HG03571 (cell line): Measurements from ENCODE around the gene IGFBP3.
"Not testable (repeated sequence)": the region's sequence is repeated elsewhere in the genome, so short reads cannot be mapped to it uniquely, and the experiment has no call there.

Experiments
- ATAC-seq: cut with Tn5 transposase; IDR thresholded peaks from one replicate; pipeline ENCODE4 v1.9.1; 2021; ENCODE audit not compliant: unreplicated experiment

IGFBP3 gene

DNA sequence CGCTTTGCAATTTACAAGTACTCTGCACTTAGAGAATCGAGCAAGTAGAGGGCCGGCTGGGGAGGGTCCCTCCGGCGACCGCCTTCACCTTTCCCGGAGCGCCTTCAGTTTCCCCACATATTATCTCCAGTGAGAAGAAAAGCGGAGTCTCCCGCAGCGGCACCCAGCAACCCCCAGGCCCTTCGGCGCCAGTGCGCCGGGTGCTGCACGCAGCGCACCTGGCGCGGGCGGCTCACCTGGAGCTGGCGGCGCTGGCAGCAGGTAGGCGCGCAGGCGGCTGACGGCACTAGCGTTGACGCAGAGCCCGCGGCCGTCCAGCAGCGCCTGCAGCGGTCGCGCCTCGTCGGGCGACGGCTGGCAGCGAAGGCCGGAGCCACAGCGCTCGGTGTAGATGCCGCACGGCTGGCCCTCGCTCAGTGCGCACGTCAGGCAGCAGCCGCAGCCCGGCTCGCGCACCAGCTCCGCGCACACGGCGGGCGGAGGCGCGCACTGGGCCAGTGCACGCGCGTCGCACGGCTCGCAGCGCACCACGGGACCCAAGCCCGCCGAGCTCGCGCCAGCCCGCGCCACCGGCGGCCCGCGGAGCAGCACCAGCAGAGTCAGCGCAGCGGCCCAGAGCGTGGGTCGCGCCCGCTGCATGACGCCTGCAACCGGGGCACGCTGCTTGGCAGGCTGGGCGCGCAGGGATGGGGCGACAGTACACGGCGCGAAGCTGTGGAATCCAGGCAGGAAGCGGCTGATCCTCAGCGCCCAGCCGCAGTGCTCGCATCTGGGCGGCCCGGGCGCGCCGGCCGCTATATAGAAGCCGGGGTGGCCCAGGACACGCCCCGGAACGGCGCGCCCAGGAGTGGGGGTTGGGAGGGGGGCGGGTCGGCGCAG lies at the start of gene IGFBP3:
IGFBP3 (minus strand) TSS at position 771 of the 879 bp plus-strand sequence; CDS start at position 639, 132 bp downstream.
- no peak for ATAC-seq

DNA sequence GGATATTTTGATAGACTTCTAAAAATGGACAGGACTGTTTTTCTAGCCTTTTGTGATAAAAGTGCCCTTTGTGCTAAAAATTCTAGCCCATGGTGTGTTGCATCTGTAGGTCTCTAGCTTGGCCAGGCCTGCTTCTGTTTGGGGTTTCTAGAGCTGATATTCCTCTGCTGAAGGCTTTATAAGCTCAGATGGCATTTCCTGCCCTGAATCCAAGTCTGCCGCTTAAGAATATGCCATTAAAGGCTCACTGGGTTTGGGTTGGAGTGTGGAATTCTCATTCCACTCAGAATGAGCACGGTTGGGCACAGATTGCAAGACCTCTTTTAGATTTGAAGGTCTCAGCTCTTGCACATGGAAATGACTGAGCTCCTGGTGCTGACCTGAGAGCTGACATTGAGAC lies 49.4 kb upstream of the IGFBP3 start:
- no peak for ATAC-seq

- no peak for ATAC-seq
Measured at GRCh38 chr7:45969940-45970339, 48.9 kb upstream of the IGFBP3 start.

- ATAC-seq, result no peak
Measured at GRCh38 chr7:45968856-45969541, 47.9 kb upstream of the IGFBP3 start.

GRCh38 chr7:45968312-45968711 lies 47.2 kb upstream of the IGFBP3 start:
- no peak for ATAC-seq

GRCh38 chr7:45967591-45968157 lies 46.6 kb upstream of the IGFBP3 start:
- ATAC-seq, result no peak

DNA sequence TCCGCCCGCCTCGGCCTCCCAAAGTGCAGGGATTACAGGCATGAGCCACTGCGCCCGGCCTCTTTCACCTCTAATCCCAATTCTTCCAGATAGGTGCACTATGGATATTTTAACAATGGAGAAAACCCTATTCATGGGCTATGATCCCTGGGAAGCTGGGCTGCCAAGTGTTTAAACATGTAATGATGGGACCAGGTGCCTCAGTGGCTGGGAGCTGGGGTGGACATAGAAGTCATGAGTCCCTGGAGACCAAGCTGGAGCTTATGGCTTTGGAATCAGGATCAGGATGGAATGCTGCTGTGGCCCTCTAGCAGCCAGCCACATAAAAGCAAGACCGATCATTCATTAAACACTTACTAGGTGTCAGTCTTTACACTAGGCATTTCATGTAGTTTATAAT lies 41.8 kb upstream of the IGFBP3 start:
- no peak for ATAC-seq

GRCh38 chr7:45957721-45958120 lies 36.6 kb upstream of the IGFBP3 start:
- no peak for ATAC-seq

- ATAC-seq, result no peak
Measured at GRCh38 chr7:45955286-45955685, 34.2 kb upstream of the IGFBP3 start.

- not testable (repeated sequence) for ATAC-seq
Measured at GRCh38 chr7:45953055-45953454, 32.0 kb upstream of the IGFBP3 start.

DNA sequence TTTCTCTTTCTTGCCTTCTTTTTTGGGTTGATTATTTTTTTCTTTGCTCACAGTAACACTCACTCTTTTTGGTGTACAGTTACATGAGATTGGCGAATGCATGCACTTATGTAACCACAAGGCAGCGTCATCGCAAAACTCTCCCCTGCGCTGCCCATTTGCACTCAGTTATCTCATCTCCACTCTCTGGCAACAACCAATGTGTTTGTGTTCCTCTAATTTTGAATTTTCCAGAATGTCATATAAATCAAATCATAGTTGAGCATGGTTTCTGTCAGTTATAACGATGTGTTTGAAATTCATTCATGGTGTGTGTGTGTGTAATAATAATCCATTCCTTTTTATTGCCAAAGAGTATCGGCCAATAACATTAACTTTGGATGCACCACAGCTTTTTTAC lies 23.0 kb upstream of the IGFBP3 start:
- no peak for ATAC-seq

- no peak for ATAC-seq
Measured at GRCh38 chr7:45940939-45941338, 19.9 kb upstream of the IGFBP3 start.

GRCh38 chr7:45940237-45940781 lies 19.2 kb upstream of the IGFBP3 start:
- ATAC-seq, result not testable (repeated sequence)

DNA sequence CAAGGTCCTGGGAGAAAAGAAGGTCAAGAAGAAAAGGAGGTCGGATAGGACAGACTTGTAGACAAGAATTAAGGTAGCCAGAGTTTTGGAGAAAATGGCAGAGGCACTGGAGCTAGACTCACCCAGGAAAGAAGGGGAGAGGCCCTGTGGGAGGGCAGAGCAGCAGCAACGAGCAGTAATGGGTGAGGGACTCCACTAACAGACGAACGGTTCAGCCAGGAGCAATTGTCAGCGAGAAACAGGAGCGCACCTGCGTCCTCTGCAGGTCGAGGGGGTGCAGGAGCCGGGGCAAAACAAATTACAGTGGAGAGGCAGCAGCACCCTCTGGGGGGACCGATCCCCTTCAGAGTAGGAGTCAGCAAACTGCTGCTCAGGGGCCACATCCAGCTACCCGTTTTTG lies 18.5 kb upstream of the IGFBP3 start:
- ATAC-seq, result no peak

DNA sequence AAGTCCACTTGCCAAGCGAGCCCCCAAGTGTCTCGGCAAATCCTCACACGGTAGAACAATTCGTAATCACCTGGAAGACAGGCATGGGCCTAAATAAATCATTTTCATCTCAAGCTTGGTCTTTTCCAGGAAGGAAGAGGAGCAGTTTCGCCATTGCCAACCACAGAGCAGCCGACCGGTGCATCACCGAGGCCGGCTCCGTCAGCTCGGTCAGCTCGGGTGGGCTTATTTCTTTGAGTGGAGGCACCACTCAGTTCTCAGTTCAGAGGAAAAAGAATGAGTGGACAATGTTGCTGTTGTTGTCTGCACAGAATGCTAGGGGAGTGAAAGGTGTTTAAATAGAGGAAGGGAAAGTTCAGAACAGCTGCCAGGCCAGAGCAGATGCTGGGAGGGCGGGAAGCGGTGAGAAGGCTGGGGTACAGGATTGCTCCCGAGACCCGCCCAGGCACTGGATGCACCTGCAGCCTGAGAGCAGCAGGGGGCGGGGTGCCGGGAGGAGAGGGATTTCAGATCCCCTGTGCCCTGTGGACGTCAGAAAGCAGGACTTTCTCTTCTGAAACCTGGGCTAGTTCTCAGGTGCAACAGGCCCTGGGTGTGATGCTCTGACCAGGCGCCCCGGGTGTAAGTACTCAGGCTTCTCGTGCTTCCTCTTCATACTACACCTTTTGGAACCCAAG lies 17.7 kb upstream of the IGFBP3 start:
- no peak for ATAC-seq

DNA sequence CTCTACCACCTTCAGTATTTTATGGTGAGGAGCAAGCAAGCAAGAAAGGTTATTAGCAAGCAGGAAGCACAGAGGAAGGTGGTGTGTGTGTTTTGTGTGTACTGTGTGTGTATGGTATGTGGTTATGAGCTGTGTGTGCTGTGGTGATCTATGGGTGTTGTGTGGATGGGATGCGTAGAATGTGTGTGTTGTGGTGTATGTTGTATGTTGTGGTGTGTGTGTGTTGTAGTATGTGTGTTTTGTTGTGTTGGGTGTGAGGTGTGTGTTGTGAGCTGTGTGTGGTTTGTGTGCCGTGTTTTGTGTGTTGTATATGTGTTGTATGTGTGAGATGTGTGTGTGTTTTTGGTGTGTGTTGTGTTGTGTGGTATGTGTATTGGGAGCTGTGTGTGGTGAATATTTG lies 16.8 kb upstream of the IGFBP3 start:
- no peak for ATAC-seq

DNA sequence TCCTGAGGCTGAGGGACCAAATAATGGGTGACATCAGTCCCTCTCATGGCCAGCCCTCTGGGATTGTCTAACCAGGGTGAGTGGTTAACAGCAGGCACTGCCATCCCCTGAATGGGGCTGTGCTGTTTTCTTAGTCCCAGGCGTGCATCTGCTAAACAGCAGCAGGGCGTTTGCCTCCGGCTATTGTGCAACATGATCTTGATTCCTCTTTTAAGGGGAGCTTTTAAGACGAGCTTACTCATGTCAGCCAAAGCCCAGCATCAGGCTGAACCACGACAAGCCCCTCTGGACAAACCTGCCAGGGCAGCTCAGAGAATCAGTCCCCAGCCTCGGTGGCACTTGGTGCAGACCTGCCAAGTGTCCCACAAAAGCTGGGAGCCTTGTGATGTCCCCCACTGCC lies 16.2 kb upstream of the IGFBP3 start:
- no peak for ATAC-seq

DNA sequence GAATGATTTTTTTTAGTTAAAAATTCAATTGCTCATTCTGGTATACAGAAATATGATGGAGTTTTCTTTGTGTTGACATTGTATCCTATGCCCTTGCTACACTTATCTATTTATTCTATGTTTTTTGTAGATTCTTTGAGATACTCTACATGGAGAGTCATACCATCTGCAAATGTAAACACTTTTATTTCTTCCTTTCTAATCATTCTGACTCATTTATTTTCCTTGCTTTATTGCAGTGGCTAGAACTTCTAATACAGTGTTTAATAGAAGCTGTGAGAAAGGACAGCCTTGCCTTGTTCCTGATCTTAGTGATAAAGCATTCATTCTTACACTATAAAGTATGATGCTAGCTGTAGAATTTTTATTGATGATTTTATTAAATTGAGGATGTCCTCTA lies 9.9 kb upstream of the IGFBP3 start:
- ATAC-seq, result no peak

GRCh38 chr7:45927721-45928120 lies 6.6 kb upstream of the IGFBP3 start:
- no peak for ATAC-seq

DNA sequence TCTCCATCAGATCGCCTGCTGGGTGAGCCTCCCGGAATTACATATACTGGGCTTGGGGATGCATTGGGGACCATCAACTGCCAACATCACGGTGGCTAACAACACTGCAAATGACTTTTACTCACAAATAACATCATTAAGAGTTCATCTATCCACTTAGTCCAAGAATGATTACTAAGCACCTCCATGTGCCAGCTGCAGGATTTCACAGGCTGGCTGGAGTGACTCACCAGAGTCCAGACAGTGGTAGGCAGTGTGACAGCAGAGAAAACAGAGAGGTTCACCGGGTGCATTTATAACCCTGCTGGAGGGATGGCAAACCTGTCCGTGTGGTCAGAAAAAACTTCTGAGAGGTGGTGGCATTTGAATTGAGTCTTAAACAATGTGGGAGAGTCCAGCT lies 3.2 kb upstream of the IGFBP3 start:
- ATAC-seq, result no peak

DNA sequence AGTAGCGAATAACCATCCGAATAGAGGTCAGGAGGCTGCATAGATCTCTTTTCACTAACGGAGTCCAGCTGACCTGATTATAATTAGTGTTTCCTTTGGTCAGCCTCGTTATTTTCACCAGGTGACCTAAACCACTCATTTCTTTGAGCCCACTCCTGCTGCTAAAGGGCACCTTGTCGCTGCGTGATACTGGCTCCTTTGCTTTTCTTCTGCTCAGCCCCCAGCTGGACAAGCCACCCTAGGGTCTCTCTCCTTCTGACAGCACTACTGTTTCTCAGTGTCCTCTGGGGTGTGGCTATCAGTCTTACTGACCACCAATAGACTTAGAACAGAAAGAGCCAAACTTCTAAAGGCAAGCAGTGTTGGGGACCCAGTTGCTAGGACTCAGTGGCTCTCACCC lies 2.7 kb upstream of the IGFBP3 start:
- no peak for ATAC-seq
